ENCODE data around the gene TIGIT. TPM values are rescaled to one million over a fixed set of nuclear protein-coding genes. Genes with fewer than 3 reads are reported as not detected.
A peak's percentile ranks its signal among the peaks of the same experiment; 100 is the strongest.

TIGIT gene
- total and polyA plus RNA-seq, 10 of the 15 experiments (the other 5 are each of a cell fraction or from before 2014, with no cell fraction given) = 0.08 to 4.7 (median 0.94) TPM

DNA sequence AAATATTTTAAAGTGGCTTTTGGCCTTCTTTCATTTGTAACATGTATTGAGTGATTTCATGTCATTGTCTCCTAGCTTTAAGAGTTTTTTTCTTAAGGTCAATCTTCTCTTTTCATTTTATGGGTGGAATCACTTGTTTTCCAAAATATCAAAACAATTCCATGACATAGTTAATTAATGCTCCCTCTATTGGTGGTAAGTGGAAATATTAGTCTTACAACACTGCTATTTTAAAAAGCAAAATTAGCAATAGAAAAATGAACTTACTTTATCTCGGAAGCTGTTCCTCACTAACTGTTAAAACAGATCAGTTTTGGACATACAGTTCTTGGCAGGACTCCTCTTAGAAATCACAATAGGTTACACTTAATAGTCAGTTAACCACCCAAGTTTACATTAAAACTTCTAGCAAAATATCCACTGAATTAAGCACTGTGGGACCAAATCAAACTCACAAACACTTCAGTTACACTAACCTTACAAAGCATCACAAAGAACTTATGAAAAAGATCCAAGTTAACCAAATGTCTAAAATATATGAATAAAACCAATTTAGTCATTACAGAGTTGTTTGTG lies 42.4 kb downstream of the TIGIT start:
- SMC1A ChIA-PET (ENCODE audit: uncharacterized antibody, unreplicated experiment) = interaction anchor here (0.8 to 5.1 kb wide), 9 partner anchors 10 to 49 kb away, joined by 3 to 54 read pairs (median 6); partner anchors contain the start of gene TIGIT
- H2AFZ ChIP-seq (ENCODE audit: control insufficient read depth, low read depth, low read length) = no peak overlapping the region
- FAIRE-seq (no peak), DNase-seq (ENCODE audit: low read depth, low spot score) (no peak), ATAC-seq (no peak)
- H3K4me3 ChIP-seq = no peak overlapping the region
- POLR2A ChIA-PET = interaction anchor here (1.2 kb wide), 1 partner anchor 12 kb away, joined by 4 read pairs; no protein-coding TSS in a partner anchor
- no peak overlapping the region for H3K4me2 ChIP-seq (ENCODE audit: control insufficient read depth, insufficient read depth)
- H3K36me3 ChIP-seq (ENCODE audit: control insufficient read depth in 2 of 2, insufficient read depth in 2 of 2, low read length in 1 of 2) = peaks cover 0 to 3% of the 10 kb centered on the region in 2 experiments; a peak in 1 of 4 replicates
- intact Hi-C loops (cut with micrococcal nuclease; ENCODE audit: unreplicated experiment) (no loop called here), in situ Hi-C loops (cut with MboI) (no loop called here)
- peaks cover 7% of the 10 kb centered on the region; the same call in 2 of the 3 replicates for H3K9me3 ChIP-seq (replicated peaks; ENCODE audit: control insufficient read depth, insufficient read depth, low read length)
- no peaks in the 10 kb centered on the region for H3K27me3 ChIP-seq (replicated peaks in 1 of 2; ENCODE audit: control insufficient read depth in 2 of 2, insufficient read depth in 2 of 2, low read length in 1 of 2)
- H3K79me2 ChIP-seq (ENCODE audit: control insufficient read depth, insufficient read depth, low read length) = no peaks in the 10 kb centered on the region
- no TSS peak for BruUV-seq (replicated peaks)
- no peaks in the 10 kb centered on the region for H4K20me1 ChIP-seq (ENCODE audit: control insufficient read depth, insufficient read depth)
- no peak overlapping the region for H3K9ac ChIP-seq (ENCODE audit: control insufficient read depth, insufficient read depth, low read length)
- 97% methylated on average over 1 of the region's 1 CpG for WGBS (ENCODE audit: insufficient coverage, insufficient replicate concordance, low lambda C conversion rate, missing lambda C conversion rate)
- RAD21 ChIA-PET (ENCODE audit: unreplicated experiment) = interaction anchor here (1.0 to 4.7 kb wide), 6 partner anchors 8 to 82 kb away, joined by 3 to 38 read pairs (median 4); partner anchors contain the start of gene TIGIT
- peaks cover 14% of the 10 kb centered on the region; the same call in 1 of the 2 replicates for H3K4me1 ChIP-seq (ENCODE audit: control insufficient read depth, insufficient read depth, low read length)
- CTCF ChIA-PET = interaction anchor here (0.6 to 4.4 kb wide), 20 partner anchors 8 to 185 kb away, joined by 3 to 32 read pairs (median 6); partner anchors contain the start of gene TIGIT
- no peak overlapping the region for H3K27ac ChIP-seq (ENCODE audit: control insufficient read depth, insufficient read depth)
- TF ChIP-seq, protein P1, sequence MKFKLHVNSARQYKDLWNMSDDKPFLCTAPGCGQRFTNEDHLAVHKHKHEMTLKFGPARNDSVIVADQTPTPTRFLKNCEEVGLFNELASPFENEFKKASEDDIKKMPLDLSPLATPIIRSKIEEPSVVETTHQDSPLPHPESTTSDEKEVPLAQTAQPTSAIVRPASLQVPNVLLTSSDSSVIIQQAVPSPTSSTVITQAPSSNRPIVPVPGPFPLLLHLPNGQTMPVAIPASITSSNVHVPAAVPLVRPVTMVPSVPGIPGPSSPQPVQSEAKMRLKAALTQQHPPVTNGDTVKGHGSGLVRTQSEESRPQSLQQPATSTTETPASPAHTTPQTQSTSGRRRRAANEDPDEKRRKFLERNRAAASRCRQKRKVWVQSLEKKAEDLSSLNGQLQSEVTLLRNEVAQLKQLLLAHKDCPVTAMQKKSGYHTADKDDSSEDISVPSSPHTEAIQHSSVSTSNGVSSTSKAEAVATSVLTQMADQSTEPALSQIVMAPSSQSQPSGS (IDR thresholded peaks at IDR 0.05; ENCODE audit: low read length) = no peak
- TF ChIP-seq, protein P2, sequence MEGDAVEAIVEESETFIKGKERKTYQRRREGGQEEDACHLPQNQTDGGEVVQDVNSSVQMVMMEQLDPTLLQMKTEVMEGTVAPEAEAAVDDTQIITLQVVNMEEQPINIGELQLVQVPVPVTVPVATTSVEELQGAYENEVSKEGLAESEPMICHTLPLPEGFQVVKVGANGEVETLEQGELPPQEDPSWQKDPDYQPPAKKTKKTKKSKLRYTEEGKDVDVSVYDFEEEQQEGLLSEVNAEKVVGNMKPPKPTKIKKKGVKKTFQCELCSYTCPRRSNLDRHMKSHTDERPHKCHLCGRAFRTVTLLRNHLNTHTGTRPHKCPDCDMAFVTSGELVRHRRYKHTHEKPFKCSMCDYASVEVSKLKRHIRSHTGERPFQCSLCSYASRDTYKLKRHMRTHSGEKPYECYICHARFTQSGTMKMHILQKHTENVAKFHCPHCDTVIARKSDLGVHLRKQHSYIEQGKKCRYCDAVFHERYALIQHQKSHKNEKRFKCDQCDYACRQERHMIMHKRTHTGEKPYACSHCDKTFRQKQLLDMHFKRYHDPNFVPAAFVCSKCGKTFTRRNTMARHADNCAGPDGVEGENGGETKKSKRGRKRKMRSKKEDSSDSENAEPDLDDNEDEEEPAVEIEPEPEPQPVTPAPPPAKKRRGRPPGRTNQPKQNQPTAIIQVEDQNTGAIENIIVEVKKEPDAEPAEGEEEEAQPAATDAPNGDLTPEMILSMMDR (IDR thresholded peaks at IDR 0.05 in 2 of 3, conservative IDR thresholded peaks at IDR 0.05 in 1 of 3; ENCODE audit: control insufficient read depth in 2 of 3, extremely low read depth in 1 of 3, insufficient read depth in 1 of 3, low read depth in 3 of 3, low read length in 3 of 3) = peak; percentile 19 to 33 (median 30); a peak in 4 of 6 replicates
- no peak for TF ChIP-seq MXI1 (IDR thresholded peaks at IDR 0.05; ENCODE audit: low read depth, low read length)
- TF ChIP-seq SMARCA5 (IDR thresholded peaks at IDR 0.05) = no peak
- 0 out of 2 replicates have a peak, but pooled peaks have one; percentile 11 for TF ChIP-seq RAD21 (IDR thresholded peaks at IDR 0.05; ENCODE audit: insufficient read depth, low read depth, low read length)
- TF ChIP-seq MYB (IDR thresholded peaks at IDR 0.05; ENCODE audit: borderline replicate concordance, low read depth, low read length) = no peak
- TF ChIP-seq LARP7 (IDR thresholded peaks at IDR 0.05) = no peak
- TF ChIP-seq HDAC2 (IDR thresholded peaks at IDR 0.05) = no peak

Measured in GM12878 (cell line).